Neural progenitor cell (in vitro differentiated cells): ENCODE data around the gene MBP.

Source experiments
- CTCF ChIP-seq: fragments of 200-600 bp; sonication (generic); IDR thresholded peaks from 2 replicates; pipeline ENCODE4 v1.5.1; 2017; ENCODE audit warnings: antibody characterized with exemption, mild to moderate bottlenecking
- EZH2 ChIP-seq: fragments of 200-600 bp; sonication (generic); IDR thresholded peaks from 2 replicates; pipeline ENCODE4 v1.6.1; 2017; ENCODE audit warnings: antibody characterized with exemption, mild to moderate bottlenecking, moderate library complexity

DNA sequence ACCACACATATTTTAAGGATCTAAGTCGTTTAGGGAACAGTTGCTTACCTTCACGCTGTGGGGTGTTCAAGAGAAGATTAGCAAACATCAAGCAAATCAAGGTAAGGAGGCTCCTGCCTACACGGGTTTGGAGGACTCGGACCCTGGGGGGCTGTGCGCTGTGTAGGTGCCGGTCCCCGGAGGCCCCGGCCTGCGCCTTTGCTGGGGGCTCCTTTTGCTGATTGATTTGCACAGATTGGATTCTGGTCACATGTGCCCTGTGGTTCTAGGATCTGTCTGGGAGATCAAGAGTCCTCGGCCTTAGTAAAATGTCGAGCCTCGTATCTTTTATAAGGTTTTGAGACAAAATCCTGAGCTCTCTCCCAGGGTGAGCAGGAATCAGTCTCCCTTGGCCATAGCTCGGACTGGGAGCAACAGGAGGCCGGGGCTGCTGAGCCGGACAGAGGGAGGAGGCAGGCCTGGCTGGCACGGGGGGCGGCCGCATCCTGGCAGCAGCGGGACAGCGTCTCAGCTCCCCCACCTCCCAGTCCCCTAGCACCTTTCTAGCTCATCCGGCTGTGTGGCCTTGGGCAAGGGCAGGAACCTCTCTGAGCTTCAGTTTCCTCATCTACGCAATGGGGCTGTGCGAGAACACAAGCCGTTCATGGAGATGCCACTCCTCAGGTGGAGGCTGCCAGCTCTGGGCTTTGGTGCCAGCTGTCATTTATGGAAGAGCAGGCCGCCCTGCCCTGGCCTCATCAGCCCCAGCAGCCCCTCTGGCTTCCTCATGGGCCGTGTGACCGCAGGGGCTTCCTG lies 147.2 kb downstream of the MBP start:
- TF ChIP-seq CTCF (no peak), EZH2 (no peak)
